Measurements from ENCODE around the gene DSTN.

The DSTN gene

DNA sequence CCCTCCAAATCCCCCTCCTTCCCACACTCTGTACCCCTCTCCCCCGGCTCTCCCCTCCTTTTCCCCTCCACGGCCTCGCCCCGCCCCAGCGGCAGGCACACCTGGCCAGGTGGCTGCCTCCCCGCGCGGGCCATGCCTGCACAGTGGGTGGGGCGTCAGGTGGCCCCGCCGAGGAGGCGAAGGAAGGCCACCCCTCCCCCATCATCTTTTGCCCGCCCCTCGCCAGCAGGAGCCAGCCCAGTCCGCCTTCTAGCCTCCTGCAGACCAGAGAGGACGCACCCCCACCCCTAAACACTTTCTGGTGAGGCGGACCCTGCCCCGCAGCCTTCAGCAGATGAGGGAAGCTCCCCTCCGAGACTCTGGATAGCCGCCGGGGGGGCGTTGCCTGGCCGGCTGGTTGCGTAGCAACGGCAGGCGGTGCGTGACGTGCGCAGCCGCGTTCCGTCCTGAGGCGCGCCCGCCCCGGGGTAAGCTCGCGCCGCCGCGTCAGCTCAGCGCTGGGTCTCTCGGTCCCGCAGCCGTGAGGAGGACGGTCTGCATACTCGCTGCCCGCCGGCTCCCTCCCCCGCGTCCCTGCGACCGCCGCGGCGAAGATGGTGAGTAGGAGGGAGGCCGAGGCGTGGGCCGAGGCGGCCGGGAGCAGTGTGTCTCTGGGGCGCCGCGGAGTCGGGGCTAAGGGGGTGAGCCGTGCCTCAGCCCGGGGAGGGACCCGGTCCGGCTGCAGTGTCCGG lies at the start of gene DSTN:
TSS of gene DSTN (plus strand) at position 460 of the 731 bp plus-strand sequence. CDS start at position 594, 134 bp downstream.
- peak; percentile 92 for DNase-seq

DNA sequence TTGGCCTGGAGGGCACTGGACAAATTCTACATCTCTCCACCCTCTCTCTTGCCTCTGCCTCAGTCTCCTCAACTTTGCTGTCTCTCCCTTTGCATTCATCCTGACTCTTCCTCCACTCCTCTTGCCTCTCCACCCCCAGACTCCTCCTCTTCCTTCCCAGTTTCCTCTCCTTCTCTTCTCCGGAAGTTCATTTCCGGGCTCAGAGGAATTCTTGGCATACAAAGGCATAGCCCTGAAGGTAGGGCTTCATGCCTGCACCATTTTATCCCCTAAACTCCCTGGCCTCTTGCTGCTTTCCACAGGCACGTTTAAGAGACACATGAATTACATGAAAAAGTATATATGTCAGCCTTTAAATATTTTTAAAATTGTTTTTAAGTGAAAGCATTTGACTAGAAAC lies 49.3 kb upstream of the DSTN start:
- DNase-seq, result no peak

DNA sequence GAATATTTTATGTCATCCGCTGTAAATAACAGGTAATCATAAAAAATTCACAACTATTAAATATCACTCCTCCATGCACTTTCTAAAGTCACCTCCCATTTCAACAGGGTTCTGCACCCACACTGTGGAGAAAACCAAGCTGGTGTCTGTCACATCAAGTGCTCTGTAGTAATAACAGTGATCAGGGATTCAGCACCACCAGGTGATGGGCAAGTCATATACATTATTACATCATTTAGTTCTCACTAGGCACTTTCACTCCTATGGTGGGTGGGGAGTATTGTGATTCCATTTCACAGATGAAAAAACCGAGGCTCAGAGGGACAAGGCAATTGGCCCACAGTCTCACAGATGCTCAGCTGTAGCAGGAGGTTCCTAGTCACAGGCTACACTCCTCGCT lies 47.3 kb upstream of the DSTN start:
- no peak for DNase-seq

DNA sequence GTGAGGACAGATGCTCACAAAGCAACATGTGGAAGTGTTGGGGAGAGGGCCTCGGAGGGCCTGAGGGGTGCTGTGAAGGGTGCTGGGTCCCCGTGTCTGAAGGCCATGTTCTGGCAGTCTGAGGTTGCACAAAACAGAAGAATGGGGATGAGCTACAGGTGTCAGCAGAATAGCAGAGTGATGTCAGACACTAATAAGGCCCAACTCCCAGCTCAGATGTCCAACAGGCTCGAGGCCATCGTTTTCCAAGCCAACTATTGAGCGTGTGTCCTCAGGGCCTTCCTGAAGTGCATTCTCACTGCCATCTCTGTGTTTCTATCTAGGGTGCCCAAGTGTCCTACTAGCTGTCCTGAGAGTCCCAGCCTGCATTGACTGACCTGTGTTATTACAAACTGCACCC lies 46.5 kb upstream of the DSTN start:
- no peak for DNase-seq

DNA sequence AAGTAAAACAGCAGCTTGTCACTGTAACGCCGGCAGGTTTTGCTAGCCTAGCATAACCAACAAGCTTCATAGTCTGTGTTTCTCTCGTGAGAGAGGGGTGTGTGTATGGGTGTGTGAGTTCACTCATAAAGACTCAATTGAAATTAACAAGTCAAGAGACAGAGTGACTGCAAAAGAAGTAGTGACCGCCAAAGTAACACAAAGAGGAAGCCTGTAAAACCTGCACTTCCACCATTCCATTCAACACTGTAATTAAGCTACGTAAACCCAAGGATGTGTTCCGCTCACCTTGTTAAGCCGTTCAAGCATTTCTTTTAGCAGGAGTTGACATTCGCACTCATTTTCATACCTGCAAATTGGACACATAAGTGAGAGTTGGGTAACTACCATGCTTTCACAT lies 45.3 kb upstream of the DSTN start:
- DNase-seq, result no peak

DNA sequence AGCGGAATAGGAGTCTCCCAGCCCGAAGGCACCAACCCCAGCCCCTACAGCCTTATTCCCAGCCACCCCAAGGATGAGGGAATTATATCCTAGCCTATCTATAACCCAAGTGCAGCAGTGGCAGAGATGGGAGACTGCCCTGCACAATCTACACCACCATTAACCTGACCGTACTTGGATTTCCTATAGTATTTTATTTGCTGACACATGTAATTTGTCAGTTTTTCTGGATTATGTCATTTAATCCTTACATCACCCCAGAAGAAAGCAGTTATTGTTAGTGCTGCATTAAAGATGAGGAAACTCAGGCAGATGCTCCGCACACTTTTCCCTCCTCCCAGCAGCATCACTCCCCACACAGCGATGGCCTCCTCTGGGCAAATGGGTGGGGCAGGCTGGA lies 44.7 kb upstream of the DSTN start:
- DNase-seq, result no peak

DNA sequence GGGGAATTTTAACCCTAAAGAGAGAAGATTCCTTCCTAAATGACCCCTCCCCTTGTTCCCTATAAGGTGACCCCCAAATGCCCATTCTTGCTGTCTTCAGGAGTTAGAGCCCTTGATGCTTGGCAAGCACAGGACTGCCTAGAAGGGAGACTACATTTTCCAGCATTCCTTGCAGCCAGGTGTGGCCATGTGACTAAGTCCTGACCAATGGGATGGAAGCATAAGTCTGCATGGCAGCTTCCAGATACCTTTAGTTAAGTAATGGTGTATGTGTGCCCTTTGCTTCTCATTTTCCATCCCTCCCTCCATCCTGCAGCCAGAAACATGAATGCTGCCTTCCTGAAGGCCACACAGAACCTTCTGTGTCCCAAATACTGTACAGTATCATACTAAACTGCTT lies 44.2 kb upstream of the DSTN start:
- DNase-seq, result peak; percentile 73

DNA sequence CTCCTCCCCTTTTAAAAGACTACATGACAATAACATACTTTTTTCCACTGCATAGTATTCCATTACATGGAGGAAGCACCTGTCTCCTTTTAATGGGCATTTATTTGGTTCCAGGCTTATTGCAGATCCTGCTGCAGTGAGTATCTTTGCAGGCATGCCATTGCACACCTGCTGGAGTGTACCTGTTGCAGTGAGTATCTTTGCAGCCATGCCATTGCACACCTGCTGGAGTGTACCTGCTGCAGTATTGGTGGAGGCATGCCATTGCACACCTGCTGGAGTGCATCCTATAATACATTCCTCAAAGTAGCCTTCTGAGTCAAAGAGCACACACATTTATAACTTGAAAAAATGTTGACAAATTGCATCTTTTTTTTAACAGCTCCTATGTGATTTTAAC lies 40.3 kb upstream of the DSTN start:
- no peak for DNase-seq

DNA sequence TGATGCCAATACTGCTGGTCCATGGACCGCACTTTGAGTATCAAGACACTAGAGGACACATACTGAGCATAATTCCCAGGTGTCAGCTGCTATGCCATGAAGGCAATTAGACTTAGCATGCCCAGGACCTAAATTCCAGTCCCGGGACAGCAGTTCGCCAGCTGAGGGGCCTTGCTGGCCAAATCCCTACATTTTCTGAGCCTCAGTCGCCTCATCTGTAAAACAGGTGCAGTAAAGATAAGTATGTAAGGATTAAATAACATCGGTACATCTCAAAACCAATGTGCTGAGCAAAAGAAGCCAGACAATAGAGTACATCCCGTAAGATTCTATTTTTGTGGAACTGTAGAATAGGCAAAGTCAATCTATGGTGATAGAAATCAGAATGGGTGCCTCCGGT lies 39.7 kb upstream of the DSTN start:
- DNase-seq, result no peak

DNA sequence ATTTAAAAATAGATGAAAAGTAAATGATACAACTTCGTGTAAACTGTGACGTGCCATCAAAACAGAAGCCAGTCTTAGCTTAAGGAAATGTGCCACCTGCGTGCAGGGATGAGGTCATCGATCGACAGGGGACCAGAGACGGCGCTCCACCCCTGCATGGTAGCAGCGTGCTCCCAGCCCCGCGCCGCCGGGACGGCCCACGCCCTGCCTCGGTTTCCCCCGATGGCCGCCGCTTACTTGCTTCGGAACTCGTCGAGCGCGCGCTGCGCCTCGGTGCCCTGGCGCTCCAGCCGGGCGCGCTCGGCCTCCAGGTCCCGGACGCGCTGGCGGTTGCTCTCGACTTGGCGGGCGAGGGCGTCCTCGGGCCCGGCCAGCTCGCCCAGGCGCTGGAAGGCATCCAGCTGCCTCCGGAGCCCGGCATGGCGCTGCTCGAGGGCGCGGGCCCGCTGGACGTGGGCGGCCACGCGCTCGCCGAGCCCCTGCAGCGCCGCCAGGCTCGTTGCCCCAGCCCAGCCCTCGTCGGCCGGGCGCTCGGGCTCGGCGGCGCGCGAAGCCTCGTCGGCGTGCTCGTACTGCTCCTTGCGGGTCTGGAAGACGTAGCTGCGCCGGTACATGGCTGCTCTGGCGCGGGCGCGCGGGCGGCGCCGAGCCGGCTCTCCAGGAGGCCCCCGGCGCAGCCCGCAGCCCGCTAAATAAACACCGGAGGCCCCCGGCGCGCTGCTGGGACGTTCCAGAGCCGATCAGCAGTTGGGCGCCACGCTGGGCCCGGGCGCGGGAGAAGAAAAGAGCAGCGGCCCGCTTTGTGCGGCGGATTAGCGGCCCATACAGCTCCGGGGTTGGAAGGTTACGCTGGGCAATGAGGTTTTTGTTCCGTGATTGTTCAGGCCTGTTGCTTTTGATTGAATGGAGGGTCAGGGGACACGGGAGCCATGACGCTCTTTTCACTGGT lies 38.9 kb upstream of the DSTN start, which contains the start of gene BFSP1:
TSS of gene BFSP1 (minus strand) at position 664 of the 949 bp plus-strand sequence. CDS start at position 614, 50 bp downstream.
- DNase-seq, result peak; percentile 71

DNA sequence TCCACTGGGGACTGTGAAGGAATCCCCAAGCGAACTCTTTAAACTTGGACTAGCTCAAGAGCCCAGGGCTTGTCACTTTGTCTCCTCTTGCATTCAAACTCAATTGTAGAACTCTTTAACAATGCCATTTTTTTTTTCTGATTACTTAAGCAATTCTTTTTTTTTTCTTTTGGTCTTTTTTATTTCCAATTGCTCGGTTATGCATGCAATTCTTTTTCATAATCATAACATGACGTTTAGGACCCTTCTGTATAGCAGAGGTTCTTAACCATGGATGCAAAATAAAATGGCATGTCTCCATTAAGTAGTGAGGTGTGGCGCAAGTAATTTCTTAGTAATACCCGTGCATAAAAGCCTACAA lies 38.2 kb upstream of the DSTN start:
- DNase-seq, result no peak

DNA sequence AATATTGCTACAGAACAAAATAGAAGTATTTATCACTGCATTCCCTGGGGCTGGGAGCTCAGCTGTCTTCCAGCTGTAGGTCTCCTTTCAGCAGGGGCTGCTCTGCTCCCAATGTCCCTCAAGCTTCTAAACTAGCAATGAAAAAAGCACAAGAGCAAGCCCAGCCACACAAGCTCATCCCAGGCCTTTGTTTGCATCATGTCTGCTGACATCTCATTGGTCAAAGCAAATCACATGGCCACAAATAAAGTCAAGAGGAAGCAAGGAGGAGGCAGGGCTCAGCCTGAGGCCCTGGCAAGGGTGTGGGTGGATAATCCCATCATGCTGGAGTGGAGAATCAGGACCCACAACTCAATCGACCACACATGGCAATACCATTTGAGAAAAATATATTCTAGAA lies 36.5 kb upstream of the DSTN start:
- peak; percentile 75 for DNase-seq

DNA sequence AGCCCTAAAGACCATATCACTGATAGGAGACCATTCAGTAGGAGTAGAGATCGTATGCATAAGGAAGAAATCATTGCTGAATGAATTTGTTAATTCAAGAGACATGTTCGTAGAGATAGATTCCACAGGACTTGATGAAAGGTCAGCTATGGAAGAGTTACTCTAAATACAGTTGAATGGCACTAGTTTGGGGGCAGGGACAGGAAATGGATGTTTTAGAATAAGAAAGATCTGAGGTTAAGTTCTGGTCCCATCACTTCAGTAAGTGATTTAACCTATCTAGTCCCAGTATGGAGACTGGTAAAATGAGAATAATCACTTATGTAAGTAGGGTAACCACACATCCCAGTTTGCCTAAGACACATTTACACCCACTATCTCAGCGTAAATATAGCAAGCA lies 35.8 kb upstream of the DSTN start:
- no peak for DNase-seq

DNA sequence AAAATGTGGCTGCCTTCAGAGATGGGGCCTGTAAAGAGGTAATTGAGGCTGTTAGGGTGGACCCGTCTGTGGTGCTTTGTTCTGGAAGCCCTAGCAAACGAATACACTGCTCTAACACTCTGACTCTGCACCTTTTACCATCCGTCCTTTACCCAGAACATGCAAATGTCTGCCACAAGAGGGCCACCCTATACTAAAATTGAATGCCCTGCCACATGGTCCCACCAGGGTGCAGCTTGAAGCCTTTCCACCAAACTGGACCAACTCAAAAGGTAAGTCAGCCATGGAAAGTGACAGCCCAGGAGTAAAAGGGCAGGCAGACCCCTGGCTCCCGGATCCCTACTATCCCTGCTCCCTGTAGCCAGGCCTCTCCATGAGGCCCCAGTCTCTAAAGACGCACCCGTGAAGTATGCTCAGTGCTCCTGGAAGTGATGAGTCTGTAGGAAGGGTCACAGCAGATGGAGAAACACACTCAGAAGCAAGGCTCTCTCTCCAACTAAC lies 32.9 kb upstream of the DSTN start:
- DNase-seq, result peak; percentile 91

DNA sequence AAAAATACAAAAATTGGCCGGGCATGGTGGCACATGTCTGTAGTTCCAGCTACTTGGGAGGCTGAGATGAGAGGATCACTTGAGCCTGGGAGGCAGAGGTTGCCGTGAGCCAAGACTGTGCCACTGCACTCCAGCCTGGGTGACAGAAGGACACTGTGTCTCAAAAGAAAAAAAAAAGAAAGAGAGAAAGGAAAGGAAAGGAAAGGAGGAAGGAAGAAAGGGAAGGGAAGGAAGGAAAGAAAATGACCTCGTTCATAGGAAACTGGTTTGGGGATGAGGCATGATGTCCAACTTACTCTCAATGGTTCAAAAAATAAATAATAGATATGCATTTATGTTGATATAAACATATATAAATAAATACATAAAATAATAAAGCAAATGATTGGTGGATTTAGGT lies 31.9 kb upstream of the DSTN start:
- DNase-seq, result no peak

DNA sequence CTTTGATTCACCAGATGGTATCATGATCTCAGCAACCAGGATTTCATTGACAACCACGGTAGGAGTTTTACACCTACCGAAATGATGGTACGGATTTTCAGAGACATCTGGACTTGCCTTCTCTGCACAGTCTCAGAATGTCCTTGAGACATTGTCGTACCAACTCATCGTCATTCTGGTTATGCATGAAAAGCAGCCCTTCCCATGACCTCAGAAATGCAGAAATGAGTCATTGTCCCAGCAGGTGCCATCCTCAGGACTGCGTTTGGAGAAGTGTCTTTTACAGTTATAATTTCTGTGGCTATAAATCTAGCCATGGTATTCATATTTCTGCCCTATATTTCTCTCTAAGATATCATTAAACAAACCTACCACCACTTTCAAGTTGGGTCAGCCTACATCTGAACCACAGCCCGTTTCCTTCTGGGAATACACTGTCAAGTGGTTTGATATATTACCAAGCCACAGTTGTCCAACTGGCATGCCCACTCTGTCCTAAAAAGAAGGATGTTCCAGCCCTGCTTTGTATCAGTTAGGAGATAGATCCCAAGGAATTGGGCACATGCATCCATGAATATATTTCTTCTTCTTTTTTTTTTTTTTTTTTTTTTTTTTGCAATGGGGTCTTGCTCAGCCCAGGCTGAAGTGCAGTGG lies 31.2 kb upstream of the DSTN start:
- DNase-seq, result no peak

DNA sequence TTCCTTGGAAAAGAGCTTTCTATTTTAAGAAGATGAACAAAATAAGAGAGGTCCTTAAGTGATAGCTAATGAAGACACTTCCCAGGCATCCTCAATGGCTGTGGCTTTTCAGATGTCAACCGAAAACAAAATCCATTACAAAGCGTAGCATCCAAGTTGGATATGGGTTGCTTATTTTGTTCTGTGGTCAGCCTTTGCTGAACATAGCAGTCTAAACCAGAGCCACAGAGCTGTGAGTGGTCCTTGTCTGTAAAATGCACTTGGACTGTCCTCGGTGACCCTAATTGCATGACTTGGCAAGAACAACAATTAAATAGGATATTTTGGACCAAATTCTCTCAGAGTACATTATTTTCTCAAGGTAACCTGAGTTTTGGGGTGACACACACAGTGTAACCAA lies 28.3 kb upstream of the DSTN start:
- no peak for DNase-seq

DNA sequence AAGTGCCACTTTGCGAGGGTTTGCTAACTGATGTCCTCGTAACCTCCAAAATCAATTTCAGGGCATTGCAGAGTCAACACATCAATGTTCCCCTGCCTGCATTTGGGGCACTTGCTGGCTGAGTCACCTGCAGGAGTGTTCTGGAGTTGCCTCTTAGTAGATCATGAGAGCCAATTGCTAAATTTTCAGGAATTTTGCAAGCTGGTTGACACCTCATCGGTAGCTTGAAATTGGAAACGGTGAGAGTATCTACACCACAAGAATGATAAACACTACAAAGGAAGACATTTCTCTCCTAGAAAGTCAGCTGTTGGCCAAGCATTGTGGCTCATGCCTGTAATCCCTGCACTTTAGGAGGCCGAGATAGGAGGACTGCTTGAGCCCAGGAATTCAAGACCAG lies 27.9 kb upstream of the DSTN start:
- no peak for DNase-seq

DNA sequence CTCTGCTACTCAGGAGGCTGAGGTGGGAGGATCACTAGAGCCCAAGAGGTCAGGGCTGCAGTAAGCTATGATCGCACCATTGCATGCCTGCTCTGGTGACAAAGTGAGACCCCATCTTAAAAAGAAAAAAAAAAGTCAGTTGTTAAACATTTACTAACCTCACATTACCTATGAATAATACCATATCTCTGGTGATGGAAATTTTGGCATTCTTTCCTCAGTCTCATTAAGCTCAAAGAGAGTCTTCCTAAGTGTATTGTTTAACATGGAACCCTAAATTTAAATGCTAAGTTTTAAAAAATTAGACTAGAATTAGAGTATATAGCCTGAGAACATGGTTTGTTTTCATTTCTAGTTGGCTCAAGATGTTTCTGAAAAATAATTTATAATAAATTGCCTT lies 27.4 kb upstream of the DSTN start:
- DNase-seq, result no peak

DNA sequence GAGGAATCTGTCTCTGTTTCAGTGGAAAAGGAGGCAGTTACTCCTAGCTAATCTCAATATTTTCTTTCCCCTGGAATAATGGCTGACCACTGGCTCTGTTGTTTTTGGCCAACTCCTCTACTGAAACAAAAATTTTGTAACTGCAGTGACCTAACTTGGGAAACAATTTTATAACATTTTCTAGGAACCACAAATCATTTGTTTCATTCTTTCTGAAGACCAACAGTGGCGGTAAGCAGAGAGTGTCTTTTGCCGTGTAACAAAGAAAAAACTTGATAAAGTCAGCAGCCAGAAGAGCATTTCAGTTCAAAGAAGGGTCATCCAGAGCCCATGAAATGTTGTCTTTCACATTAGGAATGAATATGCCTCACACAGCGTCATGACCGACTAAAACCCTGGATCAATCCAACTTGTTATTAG lies 26.9 kb upstream of the DSTN start:
- DNase-seq, result no peak

DNA sequence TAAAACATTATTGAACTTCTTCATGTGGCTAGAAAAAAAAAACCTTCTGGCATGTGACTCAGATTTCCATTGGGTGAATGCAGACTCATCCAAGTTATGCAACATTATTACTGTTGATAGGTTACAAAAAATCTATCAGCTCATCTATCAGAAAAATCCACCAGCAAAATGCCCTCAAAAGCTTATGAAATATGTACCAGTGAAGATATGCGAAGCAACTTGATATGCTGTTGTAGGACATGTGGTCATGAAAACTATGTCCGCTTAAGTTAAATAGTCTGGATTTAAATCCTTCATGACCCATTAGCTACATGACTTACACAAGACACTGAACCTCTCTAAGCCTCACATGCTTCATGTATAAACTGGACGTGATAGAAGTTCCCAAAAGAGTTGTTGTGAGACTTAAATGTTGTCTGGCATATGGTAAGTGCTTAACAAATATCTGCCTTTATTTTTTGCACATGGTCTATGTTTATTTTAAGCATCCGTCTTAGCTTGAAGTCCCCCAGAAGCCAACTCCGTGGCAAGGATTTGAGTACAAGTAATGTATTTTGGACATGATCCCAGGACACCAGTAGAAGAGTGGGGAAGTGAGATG lies 26.2 kb upstream of the DSTN start:
- DNase-seq, result no peak

DNA sequence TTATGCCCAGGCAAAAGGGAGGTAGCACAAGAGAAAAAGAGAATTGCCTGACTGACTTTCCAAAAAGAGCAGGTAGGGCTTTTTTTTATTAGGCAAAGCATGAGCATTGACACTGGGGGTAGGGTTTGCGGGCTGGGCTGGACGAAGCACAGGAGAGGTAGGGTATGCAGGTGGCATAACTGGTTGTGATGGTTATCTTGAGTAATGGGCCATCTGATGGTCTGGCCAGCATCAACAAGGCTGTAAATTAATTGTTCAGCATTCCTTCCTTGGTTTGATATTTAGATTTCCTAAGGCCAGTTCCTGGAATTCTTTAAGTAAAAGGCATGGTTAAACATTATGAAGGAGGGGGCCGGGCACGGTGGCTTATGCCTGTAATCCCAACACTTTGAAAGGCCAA lies 24.7 kb upstream of the DSTN start:
- no peak for DNase-seq

DNA sequence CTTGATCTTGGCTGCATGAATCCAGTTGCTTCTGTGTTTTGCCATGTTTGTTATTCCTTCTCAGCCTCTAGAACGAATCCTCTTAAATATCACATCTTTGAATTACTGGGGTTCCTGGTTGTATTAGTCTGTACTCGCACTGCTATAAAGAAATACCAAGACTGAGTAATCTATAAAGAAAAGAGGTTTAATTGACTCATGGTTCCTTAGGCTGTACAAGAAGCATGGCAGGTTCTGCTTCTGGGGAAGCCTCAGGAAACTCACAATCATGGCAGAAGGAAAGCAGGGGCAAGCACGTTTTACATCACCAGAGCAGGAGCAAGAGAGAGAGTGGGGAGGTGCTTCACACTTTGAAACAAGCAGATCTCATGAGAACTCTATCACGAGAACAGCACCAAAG lies 20.7 kb upstream of the DSTN start:
- no peak for DNase-seq
